ENCODE measurements around the gene PRIMA1. TPM values are rescaled to one million over a fixed set of nuclear protein-coding genes. Genes with fewer than 3 reads are reported as not detected.

The PRIMA1 gene
- total RNA-seq, 1 experiment from 2014 or later: 4.9 TPM

- TF ChIP-seq, protein P1, sequence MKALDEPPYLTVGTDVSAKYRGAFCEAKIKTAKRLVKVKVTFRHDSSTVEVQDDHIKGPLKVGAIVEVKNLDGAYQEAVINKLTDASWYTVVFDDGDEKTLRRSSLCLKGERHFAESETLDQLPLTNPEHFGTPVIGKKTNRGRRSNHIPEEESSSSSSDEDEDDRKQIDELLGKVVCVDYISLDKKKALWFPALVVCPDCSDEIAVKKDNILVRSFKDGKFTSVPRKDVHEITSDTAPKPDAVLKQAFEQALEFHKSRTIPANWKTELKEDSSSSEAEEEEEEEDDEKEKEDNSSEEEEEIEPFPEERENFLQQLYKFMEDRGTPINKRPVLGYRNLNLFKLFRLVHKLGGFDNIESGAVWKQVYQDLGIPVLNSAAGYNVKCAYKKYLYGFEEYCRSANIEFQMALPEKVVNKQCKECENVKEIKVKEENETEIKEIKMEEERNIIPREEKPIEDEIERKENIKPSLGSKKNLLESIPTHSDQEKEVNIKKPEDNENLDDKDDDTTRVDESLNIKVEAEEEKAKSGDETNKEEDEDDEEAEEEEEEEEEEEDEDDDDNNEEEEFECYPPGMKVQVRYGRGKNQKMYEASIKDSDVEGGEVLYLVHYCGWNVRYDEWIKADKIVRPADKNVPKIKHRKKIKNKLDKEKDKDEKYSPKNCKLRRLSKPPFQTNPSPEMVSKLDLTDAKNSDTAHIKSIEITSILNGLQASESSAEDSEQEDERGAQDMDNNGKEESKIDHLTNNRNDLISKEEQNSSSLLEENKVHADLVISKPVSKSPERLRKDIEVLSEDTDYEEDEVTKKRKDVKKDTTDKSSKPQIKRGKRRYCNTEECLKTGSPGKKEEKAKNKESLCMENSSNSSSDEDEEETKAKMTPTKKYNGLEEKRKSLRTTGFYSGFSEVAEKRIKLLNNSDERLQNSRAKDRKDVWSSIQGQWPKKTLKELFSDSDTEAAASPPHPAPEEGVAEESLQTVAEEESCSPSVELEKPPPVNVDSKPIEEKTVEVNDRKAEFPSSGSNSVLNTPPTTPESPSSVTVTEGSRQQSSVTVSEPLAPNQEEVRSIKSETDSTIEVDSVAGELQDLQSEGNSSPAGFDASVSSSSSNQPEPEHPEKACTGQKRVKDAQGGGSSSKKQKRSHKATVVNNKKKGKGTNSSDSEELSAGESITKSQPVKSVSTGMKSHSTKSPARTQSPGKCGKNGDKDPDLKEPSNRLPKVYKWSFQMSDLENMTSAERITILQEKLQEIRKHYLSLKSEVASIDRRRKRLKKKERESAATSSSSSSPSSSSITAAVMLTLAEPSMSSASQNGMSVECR (CRISPR knock-in tag; IDR thresholded peaks at IDR 0.05; ENCODE audit: borderline replicate concordance): no peak
- no peak for TF ChIP-seq SMAD3 (CRISPR knock-in tag; IDR thresholded peaks at IDR 0.05; ENCODE audit: borderline replicate concordance)
- TF ChIP-seq ZNF317 (CRISPR knock-in tag; IDR thresholded peaks at IDR 0.05; ENCODE audit: borderline replicate concordance, low read depth): no peak
- no peak for TF ChIP-seq RELA (CRISPR knock-in tag; IDR thresholded peaks at IDR 0.05; ENCODE audit: borderline replicate concordance)
- TF ChIP-seq ZBTB43 (CRISPR knock-in tag; IDR thresholded peaks at IDR 0.05): no peak
- TF ChIP-seq NR1H2 (CRISPR knock-in tag; IDR thresholded peaks at IDR 0.05): no peak
- TF ChIP-seq ZNF281 (CRISPR knock-in tag; IDR thresholded peaks at IDR 0.05): no peak
Observed at GRCh38 chr14:93765970-93766369, 22.3 kb downstream of the PRIMA1 start (continued).

GRCh38 chr14:93765155-93765554 lies 23.1 kb downstream of the PRIMA1 start:
- CTCF ChIA-PET: interaction anchor here (1.0 kb wide), 1 partner anchor 132 kb away, joined by 3 read pairs; no protein-coding TSS in a partner anchor
- no peak for TF ChIP-seq ZNF121 (CRISPR knock-in tag; IDR thresholded peaks at IDR 0.05)
- TF ChIP-seq, protein P2, sequence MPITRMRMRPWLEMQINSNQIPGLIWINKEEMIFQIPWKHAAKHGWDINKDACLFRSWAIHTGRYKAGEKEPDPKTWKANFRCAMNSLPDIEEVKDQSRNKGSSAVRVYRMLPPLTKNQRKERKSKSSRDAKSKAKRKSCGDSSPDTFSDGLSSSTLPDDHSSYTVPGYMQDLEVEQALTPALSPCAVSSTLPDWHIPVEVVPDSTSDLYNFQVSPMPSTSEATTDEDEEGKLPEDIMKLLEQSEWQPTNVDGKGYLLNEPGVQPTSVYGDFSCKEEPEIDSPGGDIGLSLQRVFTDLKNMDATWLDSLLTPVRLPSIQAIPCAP (CRISPR knock-in tag; IDR thresholded peaks at IDR 0.05): no peak
- no peak for TF ChIP-seq NFE2L1 (CRISPR knock-in tag; IDR thresholded peaks at IDR 0.05)
- no peak for TF ChIP-seq PRRX2 (CRISPR knock-in tag; IDR thresholded peaks at IDR 0.05)
- no peak for TF ChIP-seq IRF2 (CRISPR knock-in tag; IDR thresholded peaks at IDR 0.05; ENCODE audit: borderline replicate concordance, low read depth)
- TF ChIP-seq, protein P3, sequence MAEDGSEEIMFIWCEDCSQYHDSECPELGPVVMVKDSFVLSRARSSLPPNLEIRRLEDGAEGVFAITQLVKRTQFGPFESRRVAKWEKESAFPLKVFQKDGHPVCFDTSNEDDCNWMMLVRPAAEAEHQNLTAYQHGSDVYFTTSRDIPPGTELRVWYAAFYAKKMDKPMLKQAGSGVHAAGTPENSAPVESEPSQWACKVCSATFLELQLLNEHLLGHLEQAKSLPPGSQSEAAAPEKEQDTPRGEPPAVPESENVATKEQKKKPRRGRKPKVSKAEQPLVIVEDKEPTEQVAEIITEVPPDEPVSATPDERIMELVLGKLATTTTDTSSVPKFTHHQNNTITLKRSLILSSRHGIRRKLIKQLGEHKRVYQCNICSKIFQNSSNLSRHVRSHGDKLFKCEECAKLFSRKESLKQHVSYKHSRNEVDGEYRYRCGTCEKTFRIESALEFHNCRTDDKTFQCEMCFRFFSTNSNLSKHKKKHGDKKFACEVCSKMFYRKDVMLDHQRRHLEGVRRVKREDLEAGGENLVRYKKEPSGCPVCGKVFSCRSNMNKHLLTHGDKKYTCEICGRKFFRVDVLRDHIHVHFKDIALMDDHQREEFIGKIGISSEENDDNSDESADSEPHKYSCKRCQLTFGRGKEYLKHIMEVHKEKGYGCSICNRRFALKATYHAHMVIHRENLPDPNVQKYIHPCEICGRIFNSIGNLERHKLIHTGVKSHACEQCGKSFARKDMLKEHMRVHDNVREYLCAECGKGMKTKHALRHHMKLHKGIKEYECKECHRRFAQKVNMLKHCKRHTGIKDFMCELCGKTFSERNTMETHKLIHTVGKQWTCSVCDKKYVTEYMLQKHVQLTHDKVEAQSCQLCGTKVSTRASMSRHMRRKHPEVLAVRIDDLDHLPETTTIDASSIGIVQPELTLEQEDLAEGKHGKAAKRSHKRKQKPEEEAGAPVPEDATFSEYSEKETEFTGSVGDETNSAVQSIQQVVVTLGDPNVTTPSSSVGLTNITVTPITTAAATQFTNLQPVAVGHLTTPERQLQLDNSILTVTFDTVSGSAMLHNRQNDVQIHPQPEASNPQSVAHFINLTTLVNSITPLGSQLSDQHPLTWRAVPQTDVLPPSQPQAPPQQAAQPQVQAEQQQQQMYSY (CRISPR knock-in tag; IDR thresholded peaks at IDR 0.05): no peak
- TF ChIP-seq AFF4 (CRISPR knock-in tag; IDR thresholded peaks at IDR 0.05; ENCODE audit: borderline replicate concordance): no peak
- TF ChIP-seq FOXJ3 (CRISPR knock-in tag; IDR thresholded peaks at IDR 0.05; ENCODE audit: borderline replicate concordance): no peak
- no peak for TF ChIP-seq ZNF138 (CRISPR knock-in tag; conservative IDR thresholded peaks at IDR 0.05)
- TF ChIP-seq GTF2I (CRISPR knock-in tag; conservative IDR thresholded peaks at IDR 0.05): no peak
- no peak for TF ChIP-seq ZNF423 (CRISPR knock-in tag; IDR thresholded peaks at IDR 0.05)
- no peak for TF ChIP-seq ZNF396 (CRISPR knock-in tag; IDR thresholded peaks at IDR 0.05; ENCODE audit: borderline replicate concordance)
- TF ChIP-seq ATF1 (CRISPR knock-in tag; IDR thresholded peaks at IDR 0.05): no peak
- no peak for TF ChIP-seq NFYB (CRISPR knock-in tag; conservative IDR thresholded peaks at IDR 0.05; ENCODE audit: low read depth)

More at GRCh38 chr14:93765155-93765554, 23.1 kb downstream of the PRIMA1 start:
- H3K9me3 Mint-ChIP-seq: no peaks in the 10 kb centered on the region
- no peak overlapping the region for H3K27ac Mint-ChIP-seq
- no peaks in the 10 kb centered on the region for H3K36me3 Mint-ChIP-seq
- DNase-seq (ENCODE audit: low spot score) (no peak), ATAC-seq (no peak)
- H3K27me3 Mint-ChIP-seq (ENCODE audit: low read depth): no peaks in the 10 kb centered on the region
- H3K4me1 Mint-ChIP-seq: peaks cover 18% of the 10 kb centered on the region
- H3K4me3 Mint-ChIP-seq: no peak overlapping the region
- POLR2A ChIA-PET: no interaction called here
